ENCODE results near the gene ZNF486. TPM values are rescaled to one million over a fixed set of nuclear protein-coding genes. Genes with fewer than 3 reads are reported as not detected.
"Not testable (repeated sequence)": the region's sequence is repeated elsewhere in the genome, so short reads cannot be mapped to it uniquely, and the experiment has no call there.

The ZNF486 gene
- 11.5 TPM for total RNA-seq (ENCODE audit: unreplicated experiment)
- long read RNA-seq, partial matches to known transcripts: 0 of 1 reads
- long read RNA-seq, other reads (novel, unspliced or antisense): 1 of 1 reads

DNA sequence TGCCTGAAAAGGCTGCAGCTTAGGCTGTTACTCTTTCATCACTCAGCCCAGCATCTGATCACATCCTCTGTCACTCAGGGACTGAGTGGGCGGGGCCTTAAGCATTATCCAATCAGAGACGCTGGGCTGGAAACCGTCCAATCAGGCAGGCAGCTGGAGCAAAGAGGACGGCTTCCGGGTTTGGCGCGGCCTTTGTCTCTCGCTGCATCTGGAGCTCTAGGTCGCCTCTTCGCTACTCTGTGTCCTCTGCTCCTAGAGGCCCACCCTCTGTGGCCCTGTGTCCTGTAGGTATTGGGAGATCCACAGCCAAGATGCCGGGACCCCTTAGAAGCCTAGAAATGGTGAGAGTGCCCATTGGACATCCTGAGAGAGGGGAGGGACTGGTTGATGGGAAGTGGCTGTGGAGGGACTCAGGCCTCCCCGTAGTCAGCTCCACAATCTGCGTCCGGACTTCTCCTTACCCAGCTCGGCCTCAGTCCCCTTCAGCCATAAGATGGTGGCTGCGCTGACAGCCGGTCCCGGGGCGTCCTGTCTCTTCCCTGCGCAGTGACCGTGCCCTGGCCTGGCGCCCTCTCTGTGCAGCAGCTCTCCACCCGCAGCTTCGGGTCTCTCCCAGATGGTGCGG lies at the start of gene ZNF486:
ZNF486 (plus strand) TSS at position 195 of the 625 bp plus-strand sequence; CDS start at position 312, 117 bp downstream.
- Mint-ChIP-seq H3K36me3 (ENCODE audit: low read depth, unreplicated experiment) (peaks cover 37% of the 10 kb centered on the region), H3K27ac (ENCODE audit: unreplicated experiment) (peak within 1 kb of the TSS; percentile 99), H3K9me3 (ENCODE audit: unreplicated experiment) (no peaks in the 10 kb centered on the region), H3K4me3 (ENCODE audit: unreplicated experiment) (peak within 1 kb of the TSS; percentile 95), H3K4me1 (ENCODE audit: unreplicated experiment) (peaks cover 21% of the 10 kb centered on the region), H3K27me3 (ENCODE audit: unreplicated experiment) (peaks cover 2% of the 10 kb centered on the region)
- DNase-seq (ENCODE audit: low spot score): peak; percentile 89
- TF ChIP-seq, protein P1, sequence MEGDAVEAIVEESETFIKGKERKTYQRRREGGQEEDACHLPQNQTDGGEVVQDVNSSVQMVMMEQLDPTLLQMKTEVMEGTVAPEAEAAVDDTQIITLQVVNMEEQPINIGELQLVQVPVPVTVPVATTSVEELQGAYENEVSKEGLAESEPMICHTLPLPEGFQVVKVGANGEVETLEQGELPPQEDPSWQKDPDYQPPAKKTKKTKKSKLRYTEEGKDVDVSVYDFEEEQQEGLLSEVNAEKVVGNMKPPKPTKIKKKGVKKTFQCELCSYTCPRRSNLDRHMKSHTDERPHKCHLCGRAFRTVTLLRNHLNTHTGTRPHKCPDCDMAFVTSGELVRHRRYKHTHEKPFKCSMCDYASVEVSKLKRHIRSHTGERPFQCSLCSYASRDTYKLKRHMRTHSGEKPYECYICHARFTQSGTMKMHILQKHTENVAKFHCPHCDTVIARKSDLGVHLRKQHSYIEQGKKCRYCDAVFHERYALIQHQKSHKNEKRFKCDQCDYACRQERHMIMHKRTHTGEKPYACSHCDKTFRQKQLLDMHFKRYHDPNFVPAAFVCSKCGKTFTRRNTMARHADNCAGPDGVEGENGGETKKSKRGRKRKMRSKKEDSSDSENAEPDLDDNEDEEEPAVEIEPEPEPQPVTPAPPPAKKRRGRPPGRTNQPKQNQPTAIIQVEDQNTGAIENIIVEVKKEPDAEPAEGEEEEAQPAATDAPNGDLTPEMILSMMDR (IDR thresholded peaks at IDR 0.05; ENCODE audit: unreplicated experiment): no peak

DNA sequence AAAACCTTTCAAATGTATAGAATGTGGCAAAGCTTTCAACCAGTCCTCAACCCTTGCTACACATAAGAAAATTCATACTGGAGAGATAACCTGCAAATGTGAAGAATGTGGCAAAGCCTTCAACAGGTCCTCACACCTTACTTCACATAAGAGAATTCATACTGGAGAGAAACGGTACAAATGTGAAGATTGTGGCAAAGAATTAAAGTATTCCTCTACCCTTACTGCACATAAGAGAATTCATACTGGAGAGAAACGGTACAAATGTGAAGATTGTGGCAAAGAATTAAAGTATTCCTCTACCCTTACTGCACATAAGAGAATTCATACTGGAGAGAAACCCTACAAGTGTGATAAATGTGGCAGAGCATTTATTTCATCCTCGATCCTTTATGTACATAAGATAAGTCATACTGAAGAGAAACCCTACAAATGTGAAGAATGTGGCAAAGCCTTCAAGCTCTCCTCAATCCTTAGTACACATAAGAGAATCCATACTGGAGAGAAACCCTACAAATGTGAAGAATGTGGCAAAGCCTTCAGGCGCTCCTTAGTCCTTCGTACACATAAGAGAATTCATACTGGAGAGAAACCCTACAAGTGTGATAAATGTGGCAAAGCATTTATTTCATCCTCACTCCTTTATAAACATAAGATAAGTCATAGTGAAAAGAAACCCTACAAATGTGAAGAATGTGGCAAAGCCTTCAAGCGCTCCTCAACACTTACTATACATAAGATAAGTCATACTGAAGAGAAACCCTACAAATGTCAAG lies 48.8 kb upstream of the ZNF486 start:
- Mint-ChIP-seq H3K9me3 (ENCODE audit: unreplicated experiment) (peaks cover 36% of the 10 kb centered on the region), H3K36me3 (ENCODE audit: low read depth, unreplicated experiment) (peaks cover 75% of the 10 kb centered on the region), H3K4me3 (ENCODE audit: unreplicated experiment) (peak overlapping the region; percentile 76)
- not testable (repeated sequence) for DNase-seq (ENCODE audit: low spot score); H3K27ac Mint-ChIP-seq (ENCODE audit: unreplicated experiment); H3K27me3 Mint-ChIP-seq (ENCODE audit: unreplicated experiment); H3K4me1 Mint-ChIP-seq (ENCODE audit: unreplicated experiment)

DNA sequence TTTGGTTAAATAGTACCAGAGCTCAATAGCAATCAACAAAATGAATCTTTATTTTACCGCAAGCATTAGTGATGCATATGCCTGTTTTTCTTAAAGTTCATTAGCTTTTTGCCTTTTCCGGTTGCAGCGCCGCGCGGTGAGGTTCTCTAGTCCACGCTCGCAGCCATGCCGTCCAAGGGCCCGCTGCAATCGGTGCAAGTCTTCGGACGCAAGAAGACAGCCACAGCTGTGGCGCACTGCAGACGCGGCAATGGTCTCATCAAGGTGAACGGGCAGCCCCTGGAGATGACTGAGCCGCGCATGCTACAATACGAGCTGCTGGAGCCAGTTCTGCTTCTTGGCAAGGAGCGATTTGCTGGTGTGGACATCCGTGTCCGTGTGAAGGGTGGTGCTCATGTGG lies 42.1 kb upstream of the ZNF486 start:
- Mint-ChIP-seq H3K4me1 (ENCODE audit: unreplicated experiment) (no peaks in the 10 kb centered on the region), H3K27me3 (ENCODE audit: unreplicated experiment) (peaks cover 3% of the 10 kb centered on the region), H3K27ac (ENCODE audit: unreplicated experiment) (no peak overlapping the region), H3K4me3 (ENCODE audit: unreplicated experiment) (no peak overlapping the region), H3K9me3 (ENCODE audit: unreplicated experiment) (peaks cover 10% of the 10 kb centered on the region), H3K36me3 (ENCODE audit: low read depth, unreplicated experiment) (peaks cover 59% of the 10 kb centered on the region)
- TF ChIP-seq, protein P1 (IDR thresholded peaks at IDR 0.05; ENCODE audit: unreplicated experiment): no peak
- no peak for DNase-seq (ENCODE audit: low spot score)

DNA sequence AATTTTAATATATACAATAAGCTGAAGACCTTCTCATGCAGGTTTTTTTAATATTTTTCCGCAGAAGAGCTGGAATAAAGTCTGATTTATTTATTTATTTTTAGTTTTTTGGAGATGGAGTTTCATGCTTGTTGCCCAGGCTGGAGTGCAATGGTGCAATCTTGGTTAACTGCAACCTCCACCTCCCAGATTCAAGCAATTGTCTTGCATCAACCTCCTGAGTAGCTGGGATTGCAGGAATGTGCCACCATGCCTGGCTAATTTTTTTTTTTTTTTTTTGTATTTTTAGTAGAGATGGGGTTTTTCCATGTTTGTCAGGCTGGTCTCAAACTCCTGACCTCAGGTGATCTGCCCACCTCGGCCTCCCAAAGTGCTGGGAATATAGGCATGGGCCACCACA lies 34.1 kb upstream of the ZNF486 start:
- H3K9me3 Mint-ChIP-seq (ENCODE audit: unreplicated experiment); H3K27ac Mint-ChIP-seq (ENCODE audit: unreplicated experiment); H3K4me3 Mint-ChIP-seq (ENCODE audit: unreplicated experiment); DNase-seq (ENCODE audit: low spot score); H3K4me1 Mint-ChIP-seq (ENCODE audit: unreplicated experiment); H3K27me3 Mint-ChIP-seq (ENCODE audit: unreplicated experiment): not testable (repeated sequence)
- H3K36me3 Mint-ChIP-seq (ENCODE audit: low read depth, unreplicated experiment): peaks cover 19% of the 10 kb centered on the region

DNA sequence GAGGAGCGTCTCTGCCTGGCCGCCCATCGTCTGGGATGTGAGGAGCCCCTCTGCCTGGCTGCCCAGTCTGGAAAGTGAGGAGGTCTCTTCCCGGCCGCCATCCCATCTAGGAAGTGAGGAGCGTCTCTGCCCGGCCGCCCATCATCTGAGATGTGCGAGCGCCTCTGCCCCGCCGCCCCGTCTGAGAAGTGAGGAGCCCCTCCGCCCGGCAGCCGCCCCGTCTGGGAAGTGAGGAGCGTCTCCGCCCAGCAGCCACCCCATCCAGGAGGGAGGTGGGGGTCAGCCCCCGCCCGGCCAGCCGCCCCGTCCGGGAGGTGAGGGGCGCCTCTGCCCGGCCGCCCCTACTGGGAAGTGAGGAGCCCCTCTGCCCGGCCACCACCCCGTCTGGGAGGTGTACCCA lies 29.3 kb upstream of the ZNF486 start:
- not testable (repeated sequence) for H3K9me3 Mint-ChIP-seq (ENCODE audit: unreplicated experiment); H3K27ac Mint-ChIP-seq (ENCODE audit: unreplicated experiment); H3K27me3 Mint-ChIP-seq (ENCODE audit: unreplicated experiment); H3K4me1 Mint-ChIP-seq (ENCODE audit: unreplicated experiment); H3K4me3 Mint-ChIP-seq (ENCODE audit: unreplicated experiment); DNase-seq (ENCODE audit: low spot score)
- H3K36me3 Mint-ChIP-seq (ENCODE audit: low read depth, unreplicated experiment): peaks cover 15% of the 10 kb centered on the region

DNA sequence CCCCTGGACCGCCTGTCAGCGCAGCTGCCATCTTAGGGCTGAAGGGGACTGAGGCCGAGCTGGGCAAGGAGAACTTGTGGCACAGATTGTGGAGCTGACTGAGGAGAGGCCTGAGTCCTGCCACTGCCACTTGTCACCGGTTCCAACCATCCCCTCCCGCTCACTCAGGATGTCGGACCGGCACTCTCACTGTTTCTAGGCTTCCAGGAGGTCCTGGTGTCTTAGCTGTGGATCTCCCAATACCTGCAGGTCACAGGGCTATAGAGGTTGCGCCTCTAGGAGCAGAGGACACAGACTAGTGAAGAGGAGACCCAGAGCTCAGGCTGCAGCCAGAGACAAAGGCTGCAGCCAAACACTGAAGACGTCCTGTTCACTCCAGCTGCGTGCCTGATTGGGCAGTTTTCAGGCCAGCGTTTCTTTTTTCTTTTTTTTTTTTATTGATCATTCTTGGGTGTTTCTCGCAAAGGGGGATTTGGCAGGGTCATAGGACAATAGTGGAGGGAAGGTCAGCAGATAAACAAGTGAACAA lies 15.3 kb upstream of the ZNF486 start:
- peaks cover 6% of the 10 kb centered on the region for H3K9me3 Mint-ChIP-seq (ENCODE audit: unreplicated experiment)
- peaks cover 4% of the 10 kb centered on the region for H3K36me3 Mint-ChIP-seq (ENCODE audit: low read depth, unreplicated experiment)
- no peak for DNase-seq (ENCODE audit: low spot score)
- no peak overlapping the region for H3K27ac Mint-ChIP-seq (ENCODE audit: unreplicated experiment)
- H3K4me1 Mint-ChIP-seq (ENCODE audit: unreplicated experiment): no peaks in the 10 kb centered on the region
- peaks cover 9% of the 10 kb centered on the region for H3K27me3 Mint-ChIP-seq (ENCODE audit: unreplicated experiment)
- no peak overlapping the region for H3K4me3 Mint-ChIP-seq (ENCODE audit: unreplicated experiment)
- TF ChIP-seq, protein P1 (IDR thresholded peaks at IDR 0.05; ENCODE audit: unreplicated experiment): no peak

DNA sequence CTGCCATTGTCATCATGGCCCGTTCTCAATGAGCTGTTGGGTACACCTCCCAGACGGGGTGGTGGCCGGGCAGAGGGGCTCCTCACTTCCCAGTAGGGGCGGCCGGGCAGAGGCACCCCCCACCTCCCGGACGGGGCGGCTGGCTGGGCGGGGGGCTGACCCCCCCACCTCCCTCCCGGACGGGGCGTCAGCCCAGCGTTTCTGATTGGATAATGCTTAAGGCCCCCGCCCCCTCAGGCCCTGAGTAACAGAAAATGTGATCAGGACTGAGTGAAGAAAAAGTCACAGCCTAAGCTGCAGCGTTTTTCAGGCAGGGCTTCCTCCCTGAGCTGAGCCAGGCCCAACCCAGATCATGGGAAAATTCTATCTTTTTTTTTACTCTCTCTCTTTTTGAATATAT lies 14.5 kb upstream of the ZNF486 start:
- DNase-seq (ENCODE audit: low spot score); H3K9me3 Mint-ChIP-seq (ENCODE audit: unreplicated experiment); H3K36me3 Mint-ChIP-seq (ENCODE audit: low read depth, unreplicated experiment); H3K27me3 Mint-ChIP-seq (ENCODE audit: unreplicated experiment); H3K4me3 Mint-ChIP-seq (ENCODE audit: unreplicated experiment); H3K27ac Mint-ChIP-seq (ENCODE audit: unreplicated experiment); H3K4me1 Mint-ChIP-seq (ENCODE audit: unreplicated experiment): not testable (repeated sequence)
